OCI-LY7 (cell line): ENCODE measurements around the gene TMEM219.

Source experiments
- CTCF ChIP-seq: fragments of 200-600 bp; sonication (generic); conservative IDR thresholded peaks from 2 replicates; pipeline ENCODE4 v1.5.1; 2014; ENCODE audit warnings: mild to moderate bottlenecking, antibody characterized with exemption, low read length, moderate library complexity, mixed read lengths
- EZH2phosphoT487 ChIP-seq: fragments of 200-600 bp; sonication (generic); IDR thresholded peaks from 2 replicates; pipeline ENCODE4 v1.6.1; 2018; ENCODE audit warnings: low read depth, borderline replicate concordance, mild to moderate bottlenecking, mixed run types, antibody characterized with exemption, low read length, moderate library complexity, mixed read lengths

GRCh38 chr16:29913514-29913913 lies 48.4 kb upstream of the TMEM219 start:
- no peak for TF ChIP-seq CTCF
- TF ChIP-seq EZH2phosphoT487: no peak
